Loucy (cell line): ENCODE data around the gene GABRA4.

ENCODE experiments used
- H2AFZ ChIP-seq: fragments of 200-600 bp; sonication (generic); 2 replicates; pipeline ENCODE4 v1.6.0; 2016; ENCODE audit warnings: antibody characterized with exemption, mild to moderate bottlenecking, low read length, moderate library complexity
- H3F3A ChIP-seq: fragments of 200-600 bp; 2 replicates; pipeline ENCODE4 v1.6.0; 2016; ENCODE audit warnings: antibody characterized with exemption, low read depth, mild to moderate bottlenecking
- H3K27me3 ChIP-seq: fragments of 200-600 bp; sonication (generic); 2 replicates; pipeline ENCODE4 v1.6.1; 2014; ENCODE audit warnings: low read length, mild to moderate bottlenecking; ENCODE audit not compliant: insufficient read depth, poor library complexity, severe bottlenecking
- H3K36me3 ChIP-seq: fragments of 200-600 bp; sonication (generic); 2 replicates; pipeline ENCODE4 v1.6.1; 2016; ENCODE audit warnings: low read length; ENCODE audit not compliant: insufficient read depth
- H3K4me1 ChIP-seq: fragments of 200-600 bp; sonication (generic); 2 replicates; pipeline ENCODE4 v1.5.1; 2014; ENCODE audit warnings: low read length, mild to moderate bottlenecking; ENCODE audit not compliant: insufficient read depth, poor library complexity, severe bottlenecking
- H3K4me2 ChIP-seq: fragments of 200-600 bp; sonication (generic); 2 replicates; pipeline ENCODE4 v1.6.0; 2014; ENCODE audit warnings: antibody characterized with exemption, low read length, low read depth, mild to moderate bottlenecking; ENCODE audit not compliant: poor library complexity, severe bottlenecking
- H3K4me3 ChIP-seq: fragments of 200-600 bp; sonication (generic); 2 replicates; pipeline ENCODE4 v1.5.1; 2014; ENCODE audit warnings: low read length, mild to moderate bottlenecking, mixed read lengths; ENCODE audit not compliant: poor library complexity, severe bottlenecking
- H3K79me2 ChIP-seq: fragments of 200-600 bp; sonication (generic); 2 replicates; pipeline ENCODE4 v1.6.1; 2014; ENCODE audit warnings: low read length; ENCODE audit not compliant: insufficient read depth
- H3K9ac ChIP-seq: fragments of 200-600 bp; sonication (generic); 2 replicates; pipeline ENCODE4 v1.6.0; 2014; ENCODE audit warnings: mild to moderate bottlenecking, low read depth, low read length, moderate library complexity; ENCODE audit not compliant: poor library complexity, severe bottlenecking
- H3K9me2 ChIP-seq: fragments of 200-600 bp; sonication (generic); replicated peaks from 2 replicates; pipeline ENCODE4 v1.6.1; 2016; ENCODE audit warnings: low read depth, low read length, mixed read lengths
- H3K9me3 ChIP-seq: fragments of 200-600 bp; sonication (generic); 2 replicates; pipeline ENCODE4 v1.6.1; 2014; ENCODE audit warnings: mild to moderate bottlenecking, antibody characterized with exemption, low read length, low read depth; ENCODE audit not compliant: insufficient read depth
- H4K20me1 ChIP-seq: fragments of 200-600 bp; sonication (generic); 2 replicates; pipeline ENCODE4 v1.6.0; 2014; ENCODE audit warnings: antibody characterized with exemption, low read length, mild to moderate bottlenecking; ENCODE audit not compliant: insufficient read depth, poor library complexity, severe bottlenecking
- CTCF ChIP-seq: fragments of 200-600 bp; sonication (generic); conservative IDR thresholded peaks from 2 replicates; pipeline ENCODE4 v1.5.1; 2014; ENCODE audit warnings: mild to moderate bottlenecking, antibody characterized with exemption, low read length
- EZH2phosphoT487 ChIP-seq: fragments of 200-600 bp; IDR thresholded peaks from 2 replicates; pipeline ENCODE4 v1.6.1; 2018; ENCODE audit warnings: antibody characterized with exemption, mild to moderate bottlenecking, moderate library complexity, borderline replicate concordance

The GABRA4 gene

GRCh38 chr4:46968847-46969246, 24.5 kb downstream of the GABRA4 start:
- H3K36me3 ChIP-seq, result no peaks in the 10 kb centered on the region
- H3K4me2 ChIP-seq, result no peak overlapping the region
- no peaks in the 10 kb centered on the region for H4K20me1 ChIP-seq
- no peaks in the 10 kb centered on the region for H3K9me2 ChIP-seq
- H3K27me3 ChIP-seq, result no peaks in the 10 kb centered on the region
- no peaks in the 10 kb centered on the region for H3K79me2 ChIP-seq
- H3K9ac ChIP-seq, result no peak overlapping the region
- TF ChIP-seq CTCF (no peak), EZH2phosphoT487 (no peak)
- no peak overlapping the region for H3K4me3 ChIP-seq
- no peaks in the 10 kb centered on the region for H3F3A ChIP-seq
- no peaks in the 10 kb centered on the region for H3K9me3 ChIP-seq
- no peak overlapping the region for H2AFZ ChIP-seq
- no peaks in the 10 kb centered on the region for H3K4me1 ChIP-seq

- Histone ChIP-seq H2AFZ (no peak overlapping the region), H3K4me3 (no peak overlapping the region), H4K20me1 (no peaks in the 10 kb centered on the region), H3K9me2 (no peaks in the 10 kb centered on the region), H3K27me3 (no peaks in the 10 kb centered on the region), H3K4me2 (no peak overlapping the region), H3F3A (no peaks in the 10 kb centered on the region), H3K79me2 (no peaks in the 10 kb centered on the region), H3K36me3 (no peaks in the 10 kb centered on the region), H3K4me1 (no peaks in the 10 kb centered on the region), H3K9ac (no peak overlapping the region), H3K9me3 (no peaks in the 10 kb centered on the region)
- TF ChIP-seq CTCF (no peak), EZH2phosphoT487 (no peak)
Observed at GRCh38 chr4:46967631-46968030, 25.8 kb downstream of the GABRA4 start.

- Histone ChIP-seq H2AFZ (no peak overlapping the region), H3K9me3 (no peaks in the 10 kb centered on the region), H3K4me1 (no peaks in the 10 kb centered on the region), H3K9me2 (no peaks in the 10 kb centered on the region), H3K4me2 (no peak overlapping the region), H3K27me3 (no peaks in the 10 kb centered on the region), H3K36me3 (no peaks in the 10 kb centered on the region), H4K20me1 (no peaks in the 10 kb centered on the region), H3K4me3 (no peak overlapping the region), H3F3A (no peaks in the 10 kb centered on the region), H3K79me2 (no peaks in the 10 kb centered on the region), H3K9ac (no peak overlapping the region)
- TF ChIP-seq EZH2phosphoT487 (no peak), CTCF (no peak)
Observed at GRCh38 chr4:46958742-46959488, 34.5 kb downstream of the GABRA4 start.
